ENCODE results near the gene ANKRD55. TPM values are rescaled to one million over a fixed set of nuclear protein-coding genes. Genes with fewer than 3 reads are reported as not detected.
"Not testable (repeated sequence)": the region's sequence is repeated elsewhere in the genome, so short reads cannot be mapped to it uniquely, and the experiment has no call there.

The ANKRD55 gene
- total RNA-seq, 3 donors from 2014 or later (not counting 1 experiment from before 2014, with no cell fraction given), result 0.88 TPM; not detected in 2

DNA sequence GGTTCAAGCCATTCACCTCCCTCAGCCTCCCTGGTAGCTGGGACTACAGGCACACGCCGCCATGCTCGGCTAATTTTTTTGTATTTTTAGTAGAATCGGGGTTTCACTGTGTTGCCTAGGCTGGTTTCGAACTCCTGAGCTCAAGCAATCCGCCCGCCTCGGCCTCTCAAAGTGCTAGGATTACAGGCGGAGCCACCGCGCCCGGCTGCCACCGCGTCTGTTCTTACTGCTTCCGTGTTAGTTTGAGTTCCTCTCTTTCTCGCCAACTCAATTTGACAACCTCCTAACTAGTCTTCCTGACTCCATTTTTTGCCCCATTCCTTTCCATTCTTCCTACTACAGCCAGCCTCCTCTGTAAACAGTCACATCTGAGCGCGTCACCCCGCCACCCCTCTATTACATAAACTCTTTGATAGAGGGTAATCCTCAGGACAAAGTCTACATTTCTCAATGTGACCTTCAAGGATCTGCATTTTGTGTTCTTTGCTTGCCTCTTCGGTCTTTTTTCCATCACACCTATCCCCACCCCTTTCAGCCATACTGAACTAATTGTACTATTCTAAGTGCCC, 149.8 kb downstream of the ANKRD55 start:
- Mint-ChIP-seq H3K4me1 (peaks cover 0 to 5% of the 10 kb centered on the region in 2 donors), H3K36me3 (no peaks in the 10 kb centered on the region), H3K9me3 (no peaks in the 10 kb centered on the region), H3K4me3 (no peak overlapping the region), H3K27me3 (ENCODE audit: low read depth in 2 of 2) (peaks cover 0 to 3% of the 10 kb centered on the region in 2 donors), H3K27ac (no peak overlapping the region)
- TF ChIP-seq, protein P1, sequence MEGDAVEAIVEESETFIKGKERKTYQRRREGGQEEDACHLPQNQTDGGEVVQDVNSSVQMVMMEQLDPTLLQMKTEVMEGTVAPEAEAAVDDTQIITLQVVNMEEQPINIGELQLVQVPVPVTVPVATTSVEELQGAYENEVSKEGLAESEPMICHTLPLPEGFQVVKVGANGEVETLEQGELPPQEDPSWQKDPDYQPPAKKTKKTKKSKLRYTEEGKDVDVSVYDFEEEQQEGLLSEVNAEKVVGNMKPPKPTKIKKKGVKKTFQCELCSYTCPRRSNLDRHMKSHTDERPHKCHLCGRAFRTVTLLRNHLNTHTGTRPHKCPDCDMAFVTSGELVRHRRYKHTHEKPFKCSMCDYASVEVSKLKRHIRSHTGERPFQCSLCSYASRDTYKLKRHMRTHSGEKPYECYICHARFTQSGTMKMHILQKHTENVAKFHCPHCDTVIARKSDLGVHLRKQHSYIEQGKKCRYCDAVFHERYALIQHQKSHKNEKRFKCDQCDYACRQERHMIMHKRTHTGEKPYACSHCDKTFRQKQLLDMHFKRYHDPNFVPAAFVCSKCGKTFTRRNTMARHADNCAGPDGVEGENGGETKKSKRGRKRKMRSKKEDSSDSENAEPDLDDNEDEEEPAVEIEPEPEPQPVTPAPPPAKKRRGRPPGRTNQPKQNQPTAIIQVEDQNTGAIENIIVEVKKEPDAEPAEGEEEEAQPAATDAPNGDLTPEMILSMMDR (IDR thresholded peaks at IDR 0.05), result no peak
- no peak overlapping the region for H3K4me3 ChIP-seq (ENCODE audit: low read length)
- H3K27ac ChIP-seq (ENCODE audit: low read length), result no peak overlapping the region
- no peaks in the 10 kb centered on the region for H3K9me3 ChIP-seq (ENCODE audit: control insufficient read depth, insufficient read depth, low read length)
- WGBS (ENCODE audit: insufficient coverage), result 98% methylated on average over 20 of the region's 20 CpGs
- intact Hi-C loops (cut with micrococcal nuclease), result no loop called here
- ATAC-seq (no peak), DNase-seq (no peak)
- H3K36me3 ChIP-seq (ENCODE audit: control insufficient read depth, insufficient read depth, low read length), result no peaks in the 10 kb centered on the region
- no peaks in the 10 kb centered on the region for H3K4me1 ChIP-seq (ENCODE audit: control insufficient read depth, insufficient read depth, low read length)
- no peaks in the 10 kb centered on the region for H3K27me3 ChIP-seq (ENCODE audit: control insufficient read depth, insufficient read depth, low read length)

GRCh38 chr5:56081053-56081642, 152.0 kb downstream of the ANKRD55 start:
- H3K4me1 Mint-ChIP-seq; H3K36me3 ChIP-seq (ENCODE audit: control insufficient read depth, insufficient read depth, low read length); intact Hi-C loops (cut with micrococcal nuclease); H3K9me3 ChIP-seq (ENCODE audit: control insufficient read depth, insufficient read depth, low read length); H3K27me3 Mint-ChIP-seq (ENCODE audit: low read depth in 2 of 2); H3K4me3 Mint-ChIP-seq; H3K27ac ChIP-seq (ENCODE audit: low read length); ATAC-seq; H3K4me1 ChIP-seq (ENCODE audit: control insufficient read depth, insufficient read depth, low read length); H3K36me3 Mint-ChIP-seq; H3K27me3 ChIP-seq (ENCODE audit: control insufficient read depth, insufficient read depth, low read length); H3K9me3 Mint-ChIP-seq; H3K4me3 ChIP-seq (ENCODE audit: low read length); H3K27ac Mint-ChIP-seq: not testable (repeated sequence)
- peak in 1 of 2 donors; percentile 60 for DNase-seq

- WGBS (ENCODE audit: insufficient coverage), result 71% methylated on average over 1 of the region's 2 CpGs
- no peaks in the 10 kb centered on the region for H3K36me3 ChIP-seq (ENCODE audit: control insufficient read depth, insufficient read depth, low read length)
- no peaks in the 10 kb centered on the region for H3K4me1 ChIP-seq (ENCODE audit: control insufficient read depth, insufficient read depth, low read length)
- no peak overlapping the region for H3K4me3 ChIP-seq (ENCODE audit: low read length)
- Mint-ChIP-seq H3K9me3 (no peaks in the 10 kb centered on the region), H3K36me3 (no peaks in the 10 kb centered on the region), H3K27ac (no peak overlapping the region), H3K4me1 (peaks cover 0 to 5% of the 10 kb centered on the region in 2 donors), H3K27me3 (ENCODE audit: low read depth in 2 of 2) (peaks cover 0 to 3% of the 10 kb centered on the region in 2 donors), H3K4me3 (no peak overlapping the region)
- ATAC-seq (no peak), DNase-seq (no peak)
- H3K27me3 ChIP-seq (ENCODE audit: control insufficient read depth, insufficient read depth, low read length), result no peaks in the 10 kb centered on the region
- no peaks in the 10 kb centered on the region for H3K9me3 ChIP-seq (ENCODE audit: control insufficient read depth, insufficient read depth, low read length)
- no peak overlapping the region for H3K27ac ChIP-seq (ENCODE audit: low read length)
- TF ChIP-seq, protein P1 (IDR thresholded peaks at IDR 0.05), result no peak
- intact Hi-C loops (cut with micrococcal nuclease), result no loop called here
Observed at GRCh38 chr5:56080375-56081052, 152.6 kb downstream of the ANKRD55 start.

DNA sequence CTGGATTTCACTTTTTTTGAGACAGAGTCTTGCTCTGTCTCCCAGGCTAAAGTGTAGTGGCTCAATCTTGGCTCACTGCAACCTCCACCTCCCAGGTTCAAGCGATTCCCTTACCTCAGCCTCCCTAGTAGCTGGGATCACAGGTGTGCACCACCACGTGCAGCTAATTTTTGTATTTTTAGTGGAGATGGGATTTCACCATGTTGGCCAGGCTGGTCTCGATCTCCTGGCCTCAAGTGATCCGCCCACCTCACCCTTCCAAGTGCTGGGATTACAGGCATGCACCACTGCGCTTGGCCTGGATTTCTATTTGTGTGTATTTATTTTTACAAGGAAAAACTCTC, 154.0 kb downstream of the ANKRD55 start:
- H3K4me1 ChIP-seq (ENCODE audit: control insufficient read depth, insufficient read depth, low read length); H3K27me3 ChIP-seq (ENCODE audit: control insufficient read depth, insufficient read depth, low read length); ATAC-seq; DNase-seq; H3K36me3 ChIP-seq (ENCODE audit: control insufficient read depth, insufficient read depth, low read length); H3K27ac ChIP-seq (ENCODE audit: low read length); H3K9me3 Mint-ChIP-seq; H3K36me3 Mint-ChIP-seq; H3K4me3 ChIP-seq (ENCODE audit: low read length); H3K27ac Mint-ChIP-seq; H3K9me3 ChIP-seq (ENCODE audit: control insufficient read depth, insufficient read depth, low read length); H3K4me1 Mint-ChIP-seq; H3K27me3 Mint-ChIP-seq (ENCODE audit: low read depth in 2 of 2); H3K4me3 Mint-ChIP-seq; intact Hi-C loops (cut with micrococcal nuclease): not testable (repeated sequence)
- WGBS (ENCODE audit: insufficient coverage), result 100% methylated on average over 3 of the region's 5 CpGs
